ENCODE data around the gene MFSD11. TPM values are rescaled to one million over a fixed set of nuclear protein-coding genes. Genes with fewer than 3 reads are reported as not detected.

The MFSD11 gene
- total RNA-seq, 4 donors from 2014 or later = 17.9 to 38.9 (median 26.3) TPM

DNA sequence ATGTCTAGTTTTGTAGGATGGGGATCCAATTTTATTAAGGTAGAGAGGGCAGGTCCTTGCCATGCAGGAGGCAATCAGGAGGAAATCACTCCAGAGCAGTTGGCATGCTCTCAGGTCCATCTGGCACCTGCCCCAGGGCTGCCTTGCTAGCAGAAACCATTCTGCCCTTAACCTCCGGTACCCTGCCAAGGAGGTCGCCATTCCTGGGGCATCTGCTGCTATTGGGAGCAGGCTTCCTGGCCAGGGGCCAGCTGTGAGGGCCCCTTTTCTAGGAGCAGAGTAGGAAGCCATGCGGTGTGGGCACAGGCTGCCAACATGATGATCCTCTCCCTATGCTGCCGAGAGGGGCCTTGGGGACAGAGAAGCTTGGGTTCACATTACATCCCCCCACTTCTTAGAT lies 82.6 kb downstream of the MFSD11 start:
- TF ChIP-seq, protein P1, sequence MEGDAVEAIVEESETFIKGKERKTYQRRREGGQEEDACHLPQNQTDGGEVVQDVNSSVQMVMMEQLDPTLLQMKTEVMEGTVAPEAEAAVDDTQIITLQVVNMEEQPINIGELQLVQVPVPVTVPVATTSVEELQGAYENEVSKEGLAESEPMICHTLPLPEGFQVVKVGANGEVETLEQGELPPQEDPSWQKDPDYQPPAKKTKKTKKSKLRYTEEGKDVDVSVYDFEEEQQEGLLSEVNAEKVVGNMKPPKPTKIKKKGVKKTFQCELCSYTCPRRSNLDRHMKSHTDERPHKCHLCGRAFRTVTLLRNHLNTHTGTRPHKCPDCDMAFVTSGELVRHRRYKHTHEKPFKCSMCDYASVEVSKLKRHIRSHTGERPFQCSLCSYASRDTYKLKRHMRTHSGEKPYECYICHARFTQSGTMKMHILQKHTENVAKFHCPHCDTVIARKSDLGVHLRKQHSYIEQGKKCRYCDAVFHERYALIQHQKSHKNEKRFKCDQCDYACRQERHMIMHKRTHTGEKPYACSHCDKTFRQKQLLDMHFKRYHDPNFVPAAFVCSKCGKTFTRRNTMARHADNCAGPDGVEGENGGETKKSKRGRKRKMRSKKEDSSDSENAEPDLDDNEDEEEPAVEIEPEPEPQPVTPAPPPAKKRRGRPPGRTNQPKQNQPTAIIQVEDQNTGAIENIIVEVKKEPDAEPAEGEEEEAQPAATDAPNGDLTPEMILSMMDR (IDR thresholded peaks at IDR 0.05) = no peak
- ATAC-seq (ENCODE audit: low FRiP score) = no peak

DNA sequence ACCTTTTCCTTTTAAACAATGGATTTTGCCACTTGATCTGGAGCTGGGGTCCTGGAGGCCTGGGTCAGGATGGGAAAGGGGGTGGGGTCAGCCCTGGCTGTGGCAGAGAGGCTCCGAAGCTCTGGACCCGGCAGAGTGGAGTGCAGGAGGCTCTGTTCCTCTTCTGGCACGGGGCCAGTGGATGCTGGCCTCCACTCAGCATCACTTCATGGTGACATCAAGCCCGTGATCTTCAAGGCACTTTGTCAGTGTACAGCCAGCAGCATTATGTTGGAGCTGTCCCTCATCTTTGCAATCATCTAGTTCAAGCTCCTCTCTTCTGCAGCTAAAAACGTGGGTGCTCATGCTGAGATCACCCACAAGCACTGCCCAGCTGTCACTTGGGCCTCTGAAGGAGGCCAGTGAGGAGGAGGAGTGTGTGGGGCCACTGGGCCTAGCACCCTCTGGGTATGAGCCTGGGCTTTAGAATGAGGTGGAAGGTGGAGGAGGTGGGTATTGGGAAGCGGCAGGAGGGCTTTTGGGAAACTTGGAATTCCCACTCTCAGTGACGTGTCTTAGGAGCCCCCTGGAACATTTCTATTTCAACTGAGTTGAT lies 84.4 kb downstream of the MFSD11 start:
- ATAC-seq (ENCODE audit: low FRiP score) (no peak), DNase-seq (ENCODE audit: low spot score) (no peak)
- TF ChIP-seq, protein P1 (IDR thresholded peaks at IDR 0.05) = no peak

More for the DNA sequence above, 82.6 kb downstream of the MFSD11 start:
- no peak for DNase-seq (ENCODE audit: low spot score)

DNA sequence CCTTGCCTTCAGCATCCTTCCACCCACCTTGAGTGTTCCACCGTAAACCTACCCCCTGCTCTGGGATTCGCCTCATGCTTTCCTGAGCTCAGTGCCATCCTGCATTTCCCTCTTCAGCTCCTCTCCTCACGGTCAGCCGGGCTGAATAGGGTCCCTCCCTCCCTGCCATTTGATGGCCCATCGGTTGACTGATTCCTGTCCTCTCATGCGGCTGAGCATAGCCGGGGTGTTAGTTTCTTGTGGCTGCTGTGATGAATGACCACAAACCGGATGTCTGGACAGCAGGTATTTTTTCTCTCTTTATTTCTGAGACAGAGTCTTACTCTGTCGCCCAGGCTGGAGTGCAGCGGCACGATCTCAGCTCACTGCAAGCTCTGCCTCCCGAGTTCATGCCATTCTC lies 86.2 kb downstream of the MFSD11 start:
- ATAC-seq (ENCODE audit: low FRiP score) (no peak), DNase-seq (ENCODE audit: low spot score) (no peak)
- TF ChIP-seq, protein P1 (IDR thresholded peaks at IDR 0.05) = no peak

GRCh38 chr17:76826330-76827068 lies 88.6 kb downstream of the MFSD11 start:
- ATAC-seq (ENCODE audit: low FRiP score) = no peak
- DNase-seq (ENCODE audit: low spot score) = no peak
- TF ChIP-seq, protein P1 (IDR thresholded peaks at IDR 0.05) = no peak

DNA sequence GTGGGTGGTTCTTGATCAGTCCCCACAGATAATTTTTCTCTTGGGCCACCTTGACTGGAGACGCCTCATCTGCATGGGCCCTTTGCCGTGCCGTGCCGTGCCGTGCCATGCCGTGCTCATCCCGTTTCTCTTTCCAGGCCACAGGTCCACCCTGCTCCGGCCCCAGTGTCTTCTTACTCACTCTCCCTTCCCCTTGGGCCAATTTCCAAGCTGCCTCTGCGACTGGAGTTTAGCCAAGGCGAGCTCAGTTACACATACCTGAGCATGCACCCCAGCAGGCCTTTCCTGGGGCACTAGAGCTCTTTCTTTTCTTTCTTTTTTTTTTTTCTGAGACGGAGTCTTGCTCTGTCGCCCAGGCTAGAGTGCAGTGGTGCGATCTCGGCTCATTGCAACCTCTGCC lies 89.8 kb downstream of the MFSD11 start:
- ATAC-seq (ENCODE audit: low FRiP score) (peak; percentile 49), DNase-seq (ENCODE audit: low spot score) (no peak)
- TF ChIP-seq, protein P1 (IDR thresholded peaks at IDR 0.05) = no peak

Small RNA genes lying within 50 kb of the gene (small RNA-seq; reads per million reads assigned to genes)
- not detected for gene AC005837.3
- gene RF02271 = not detected
- not detected for gene RNU6-97P
- not detected for gene RNY4P36

Other genes starting within 250 kb of the MFSD11 start
- gene RHBDF2, start 236.7 kb upstream of the MFSD11 start, total RNA-seq = 10 to 100 TPM; 29.9 to 77.9 (median 56.7) TPM
- 10 to 100 TPM; 18.9 to 46.2 (median 35.2) TPM for gene CYGB, start 200.4 kb upstream of the MFSD11 start, total RNA-seq
- gene PRCD, start 198.1 kb upstream of the MFSD11 start, total RNA-seq = 10 to 100 TPM in 1 of 4 donors, 1 to 10 TPM in 3; 2.3 to 20.0 (median 3.5) TPM
- gene ST6GALNAC2, start 152.3 kb upstream of the MFSD11 start, total RNA-seq = 10 to 100 TPM in 2 of 4 donors, 1 to 10 TPM in 2; 4.2 to 12.1 (median 9.7) TPM
- 1 to 10 TPM in 3 of 4 donors, under 1 TPM in 1; 0.46 to 4.6 (median 1.9) TPM for gene ST6GALNAC1, start 94.4 kb upstream of the MFSD11 start, total RNA-seq
- 100 to 1,000 TPM; 150 to 231 (median 194) TPM for gene MXRA7, start 27.2 kb upstream of the MFSD11 start, total RNA-seq
- 10 to 100 TPM; 17.7 to 40.4 (median 30.4) TPM for gene JMJD6, start 11.5 kb upstream of the MFSD11 start, total RNA-seq
- 10 to 100 TPM; 13.6 to 30.2 (median 26.9) TPM for gene METTL23, start 11.3 kb upstream of the MFSD11 start, total RNA-seq
- 100 to 1,000 TPM; 208 to 463 (median 244) TPM for gene SRSF2, start 788 bp upstream of the MFSD11 start, total RNA-seq
- gene MGAT5B, start 130.3 kb downstream of the MFSD11 start, total RNA-seq = under 1 TPM in 2 of 4 donors, not detected in 2; 0.12 to 0.63 TPM